ENCODE measurements around the gene ACOX3.
"Not testable (repeated sequence)": the region's sequence is repeated elsewhere in the genome, so short reads cannot be mapped to it uniquely, and the experiment has no call there.

The ACOX3 gene

GRCh38 chr4:8387194-8387593, 53.3 kb downstream of the ACOX3 start:
- DNase-seq (ENCODE audit: low read depth) = no peak

- no peak for DNase-seq (ENCODE audit: low read depth)
Measured at GRCh38 chr4:8386731-8387130, 53.8 kb downstream of the ACOX3 start.

GRCh38 chr4:8386131-8386530, 54.4 kb downstream of the ACOX3 start:
- DNase-seq (ENCODE audit: low read depth) = not testable (repeated sequence)

GRCh38 chr4:8385611-8386010, 54.9 kb downstream of the ACOX3 start:
- DNase-seq (ENCODE audit: low read depth) = no peak

GRCh38 chr4:8385106-8385505, 55.4 kb downstream of the ACOX3 start:
- DNase-seq (ENCODE audit: low read depth) = no peak

- no peak for DNase-seq (ENCODE audit: low read depth)
Measured at GRCh38 chr4:8384397-8385060, 56.0 kb downstream of the ACOX3 start.

GRCh38 chr4:8383451-8384160, 56.9 kb downstream of the ACOX3 start:
- no peak for DNase-seq (ENCODE audit: low read depth)

- DNase-seq (ENCODE audit: low read depth) = no peak
Measured at GRCh38 chr4:8383016-8383415, 57.5 kb downstream of the ACOX3 start.

- DNase-seq (ENCODE audit: low read depth) = no peak
Measured at GRCh38 chr4:8381814-8382581, 58.5 kb downstream of the ACOX3 start.

- DNase-seq (ENCODE audit: low read depth) = no peak
Measured at GRCh38 chr4:8380511-8381415, 59.8 kb downstream of the ACOX3 start.

- no peak for DNase-seq (ENCODE audit: low read depth)
Measured at GRCh38 chr4:8379771-8380170, 60.8 kb downstream of the ACOX3 start.

GRCh38 chr4:8379281-8379680, 61.2 kb downstream of the ACOX3 start:
- no peak for DNase-seq (ENCODE audit: low read depth)

GRCh38 chr4:8378776-8379175, 61.7 kb downstream of the ACOX3 start:
- no peak for DNase-seq (ENCODE audit: low read depth)

GRCh38 chr4:8378101-8378724, 62.3 kb downstream of the ACOX3 start:
- DNase-seq (ENCODE audit: low read depth) = no peak

GRCh38 chr4:8377103-8378075, 63.1 kb downstream of the ACOX3 start:
- no peak for DNase-seq (ENCODE audit: low read depth)

GRCh38 chr4:8376361-8377102, 64.0 kb downstream of the ACOX3 start:
- no peak for DNase-seq (ENCODE audit: low read depth)

GRCh38 chr4:8374851-8375649, 65.5 kb downstream of the ACOX3 start:
- DNase-seq (ENCODE audit: low read depth) = no peak

- DNase-seq (ENCODE audit: low read depth) = no peak
Measured at GRCh38 chr4:8373973-8374545, 66.5 kb downstream of the ACOX3 start.
